T-helper 17 cell (primary cell): ENCODE measurements around the gene ANKMY2. TPM values are rescaled to one million over a fixed set of nuclear protein-coding genes. Genes with fewer than 3 reads are reported as not detected.

Experiments used
- ATAC-seq: fragments of 150-1000 bp; cut with Tn5 transposase; 2 replicates; pipeline ENCODE4 v1.10.0; 2021; ENCODE audit warnings: mild to moderate bottlenecking, moderate library complexity
- DNase-seq, 3 donors: peaks; one replicate each; pipeline versions ENCODE4 v3.0.0 to v3.0.0-alpha.2; 2020 to 2021
- H3K9me3 ChIP-seq: one replicate; pipeline ENCODE4 v1.7.0; 2013; ENCODE audit warnings: low read length, mild to moderate bottlenecking; ENCODE audit not compliant: control insufficient read depth, poor library complexity, severe bottlenecking
- H3K27ac Mint-ChIP-seq: one replicate; pipeline ENCODE4 v1.8.0; 2022; ENCODE audit warnings: mild to moderate bottlenecking, moderate library complexity, mixed read lengths
- H3K27me3 Mint-ChIP-seq: one replicate; pipeline ENCODE4 v1.8.0; 2022; ENCODE audit warnings: mixed read lengths
- H3K36me3 Mint-ChIP-seq: one replicate; pipeline ENCODE4 v1.8.0; 2022; ENCODE audit warnings: low read depth, mixed read lengths
- H3K4me1 Mint-ChIP-seq: one replicate; pipeline ENCODE4 v1.8.0; 2022; ENCODE audit warnings: mild to moderate bottlenecking, mixed read lengths
- H3K4me3 Mint-ChIP-seq: one replicate; pipeline ENCODE4 v1.8.0; 2022; ENCODE audit warnings: mild to moderate bottlenecking, moderate library complexity, mixed read lengths
- total RNA-seq, 4 donors: library from RNA in 2 of 4; stranded (reverse) in 2 of 4; gene quantifications; one replicate each; pipeline ENCODE4 v1.2.3 and lab custom pipeline; 2022 to 2026

Gene ANKMY2
- total RNA-seq, 2 donors from 2014 or later, result 6.8 to 6.9 TPM

- Mint-ChIP-seq H3K4me3 (no peak overlapping the region), H3K36me3 (peaks cover 2% of the 10 kb centered on the region), H3K4me1 (peaks cover 44% of the 10 kb centered on the region), H3K27ac (no peak overlapping the region), H3K27me3 (no peaks in the 10 kb centered on the region)
- ATAC-seq (no peak), DNase-seq (no peak)
- no peaks in the 10 kb centered on the region for H3K9me3 ChIP-seq
Measured at GRCh38 chr7:16651396-16652239, 6.1 kb upstream of the ANKMY2 start.

GRCh38 chr7:16650266-16650665, 4.7 kb upstream of the ANKMY2 start:
- H3K27ac Mint-ChIP-seq, result no peak overlapping the region
- DNase-seq (no peak), ATAC-seq (no peak)
- peaks cover 47% of the 10 kb centered on the region for H3K4me1 Mint-ChIP-seq
- no peaks in the 10 kb centered on the region for H3K27me3 Mint-ChIP-seq
- peaks cover 4% of the 10 kb centered on the region for H3K36me3 Mint-ChIP-seq
- H3K4me3 Mint-ChIP-seq, result no peak overlapping the region
- no peaks in the 10 kb centered on the region for H3K9me3 ChIP-seq

GRCh38 chr7:16649196-16649595, 3.6 kb upstream of the ANKMY2 start:
- H3K4me3 Mint-ChIP-seq, result no peak overlapping the region
- no peak for DNase-seq
- H3K27me3 Mint-ChIP-seq, result no peaks in the 10 kb centered on the region
- H3K36me3 Mint-ChIP-seq, result peaks cover 4% of the 10 kb centered on the region
- peaks cover 53% of the 10 kb centered on the region for H3K4me1 Mint-ChIP-seq
- ATAC-seq, result no peak
- H3K27ac Mint-ChIP-seq, result peak overlapping the region; percentile 79
- no peaks in the 10 kb centered on the region for H3K9me3 ChIP-seq

GRCh38 chr7:16648551-16648950, 3.0 kb upstream of the ANKMY2 start:
- DNase-seq, result no peak
- Mint-ChIP-seq H3K4me1 (peaks cover 60% of the 10 kb centered on the region), H3K36me3 (peaks cover 4% of the 10 kb centered on the region), H3K27ac (peak overlapping the region; percentile 79), H3K27me3 (no peaks in the 10 kb centered on the region), H3K4me3 (no peak overlapping the region)
- no peaks in the 10 kb centered on the region for H3K9me3 ChIP-seq
- no peak for ATAC-seq

- Mint-ChIP-seq H3K27me3 (no peaks in the 10 kb centered on the region), H3K4me1 (peaks cover 61% of the 10 kb centered on the region), H3K27ac (peak overlapping the region; percentile 97), H3K4me3 (peak overlapping the region; percentile 100), H3K36me3 (peaks cover 2% of the 10 kb centered on the region)
- DNase-seq (no peak), ATAC-seq (no peak)
- no peaks in the 10 kb centered on the region for H3K9me3 ChIP-seq
Measured at GRCh38 chr7:16647435-16647960, 1.9 kb upstream of the ANKMY2 start.

- Mint-ChIP-seq H3K4me3 (peak overlapping the region; percentile 100), H3K27me3 (no peaks in the 10 kb centered on the region), H3K27ac (peak overlapping the region; percentile 97), H3K4me1 (peaks cover 59% of the 10 kb centered on the region), H3K36me3 (peaks cover 2% of the 10 kb centered on the region)
- DNase-seq, result no peak
- ATAC-seq, result peak; percentile 11
- H3K9me3 ChIP-seq, result no peaks in the 10 kb centered on the region
Measured at GRCh38 chr7:16646472-16647072, 1.0 kb upstream of the ANKMY2 start.

- peak overlapping the region; percentile 97 for H3K27ac Mint-ChIP-seq
Measured at GRCh38 chr7:16644636-16645592, 640 bp downstream of the ANKMY2 start.

GRCh38 chr7:16644157-16644556, 1.4 kb downstream of the ANKMY2 start:
- H3K27ac Mint-ChIP-seq, result peak overlapping the region; percentile 97
- H3K27me3 Mint-ChIP-seq, result no peaks in the 10 kb centered on the region
- no peaks in the 10 kb centered on the region for H3K9me3 ChIP-seq
- H3K4me3 Mint-ChIP-seq, result peak overlapping the region; percentile 100
- peaks cover 54% of the 10 kb centered on the region for H3K4me1 Mint-ChIP-seq
- ATAC-seq (no peak), DNase-seq (no peak)
- H3K36me3 Mint-ChIP-seq, result peaks cover 2% of the 10 kb centered on the region

More at GRCh38 chr7:16644636-16645592, 640 bp downstream of the ANKMY2 start:
- DNase-seq, result peak; percentile 33 to 52 (median 50)
- peak overlapping the region; percentile 100 for H3K4me3 Mint-ChIP-seq
- peak; percentile 7 for ATAC-seq
- no peaks in the 10 kb centered on the region for H3K27me3 Mint-ChIP-seq
- peaks cover 56% of the 10 kb centered on the region for H3K4me1 Mint-ChIP-seq
- H3K36me3 Mint-ChIP-seq, result peaks cover 2% of the 10 kb centered on the region
- H3K9me3 ChIP-seq, result no peaks in the 10 kb centered on the region

- DNase-seq (no peak), ATAC-seq (no peak)
- H3K36me3 Mint-ChIP-seq, result peaks cover 5% of the 10 kb centered on the region
- peaks cover 25% of the 10 kb centered on the region for H3K4me1 Mint-ChIP-seq
- no peak overlapping the region for H3K4me3 Mint-ChIP-seq
- no peak overlapping the region for H3K27ac Mint-ChIP-seq
- H3K27me3 Mint-ChIP-seq, result no peaks in the 10 kb centered on the region
- H3K9me3 ChIP-seq, result no peaks in the 10 kb centered on the region
Measured at GRCh38 chr7:16638282-16639280, 7.0 kb downstream of the ANKMY2 start.

- Mint-ChIP-seq H3K27me3 (no peaks in the 10 kb centered on the region), H3K4me3 (no peak overlapping the region), H3K27ac (no peak overlapping the region), H3K36me3 (peaks cover 5% of the 10 kb centered on the region), H3K4me1 (peaks cover 19% of the 10 kb centered on the region)
- no peak for DNase-seq
- no peak for ATAC-seq
- no peaks in the 10 kb centered on the region for H3K9me3 ChIP-seq
Measured at GRCh38 chr7:16637379-16637778, 8.2 kb downstream of the ANKMY2 start.

- H3K27ac Mint-ChIP-seq, result no peak overlapping the region
- H3K27me3 Mint-ChIP-seq, result no peaks in the 10 kb centered on the region
- no peak for DNase-seq
- no peak overlapping the region for H3K4me3 Mint-ChIP-seq
- H3K9me3 ChIP-seq, result no peaks in the 10 kb centered on the region
- no peak for ATAC-seq
- H3K36me3 Mint-ChIP-seq, result peaks cover 9% of the 10 kb centered on the region
- peaks cover 20% of the 10 kb centered on the region for H3K4me1 Mint-ChIP-seq
Measured at GRCh38 chr7:16636555-16637101, 8.9 kb downstream of the ANKMY2 start.
